GM12891 (cell line): ENCODE results near the gene PLXNB1.

ENCODE experiments used
- DNase-seq: peaks from one replicate; pipeline ENCODE4 v3.0.0; 2011; ENCODE audit warnings: low spot score; ENCODE audit not compliant: insufficient read length
- FAIRE-seq: peaks from 2 replicates; lab custom pipeline; 2011; peaks lifted over from hg19 to GRCh38; lab: Jason Lieb, UNC
- PAX5 ChIP-seq: IDR thresholded peaks from 2 replicates; pipeline ENCODE4 v1.6.1; 2011; ENCODE audit warnings: low read length, moderate library complexity, mild to moderate bottlenecking; ENCODE audit not compliant: insufficient read depth, severe bottlenecking
- POLR2A ChIP-seq: IDR thresholded peaks from 2 replicates; pipeline ENCODE4 v1.6.1; 2011; ENCODE audit warnings: low read depth, low read length, control low read depth
- POLR2AphosphoS5 ChIP-seq: IDR thresholded peaks from 2 replicates; pipeline ENCODE4 v1.6.1; 2011; ENCODE audit warnings: low read depth, low read length, control low read depth
- POU2F2 ChIP-seq: IDR thresholded peaks from 2 replicates; pipeline ENCODE4 v1.6.1; 2011; ENCODE audit warnings: low read depth, mild to moderate bottlenecking, control low read depth, low read length, moderate library complexity
- SPI1 ChIP-seq: IDR thresholded peaks from 2 replicates; pipeline ENCODE4 v1.6.1; 2011; ENCODE audit warnings: low read depth, low read length, control low read depth
- TAF1 ChIP-seq: IDR thresholded peaks from 2 replicates; pipeline ENCODE4 v1.6.1; 2011; ENCODE audit warnings: low read depth, low read length, control low read depth

The PLXNB1 gene

GRCh38 chr3:48400824-48401433, 29.0 kb downstream of the PLXNB1 start:
- no peak for TF ChIP-seq PAX5
- no peak for TF ChIP-seq TAF1
- no peak for TF ChIP-seq POLR2A
- TF ChIP-seq POU2F2 = no peak
- no peak for TF ChIP-seq SPI1
- TF ChIP-seq POLR2AphosphoS5 = no peak
- FAIRE-seq (peak; percentile 90), DNase-seq (peak; percentile 83)

DNA sequence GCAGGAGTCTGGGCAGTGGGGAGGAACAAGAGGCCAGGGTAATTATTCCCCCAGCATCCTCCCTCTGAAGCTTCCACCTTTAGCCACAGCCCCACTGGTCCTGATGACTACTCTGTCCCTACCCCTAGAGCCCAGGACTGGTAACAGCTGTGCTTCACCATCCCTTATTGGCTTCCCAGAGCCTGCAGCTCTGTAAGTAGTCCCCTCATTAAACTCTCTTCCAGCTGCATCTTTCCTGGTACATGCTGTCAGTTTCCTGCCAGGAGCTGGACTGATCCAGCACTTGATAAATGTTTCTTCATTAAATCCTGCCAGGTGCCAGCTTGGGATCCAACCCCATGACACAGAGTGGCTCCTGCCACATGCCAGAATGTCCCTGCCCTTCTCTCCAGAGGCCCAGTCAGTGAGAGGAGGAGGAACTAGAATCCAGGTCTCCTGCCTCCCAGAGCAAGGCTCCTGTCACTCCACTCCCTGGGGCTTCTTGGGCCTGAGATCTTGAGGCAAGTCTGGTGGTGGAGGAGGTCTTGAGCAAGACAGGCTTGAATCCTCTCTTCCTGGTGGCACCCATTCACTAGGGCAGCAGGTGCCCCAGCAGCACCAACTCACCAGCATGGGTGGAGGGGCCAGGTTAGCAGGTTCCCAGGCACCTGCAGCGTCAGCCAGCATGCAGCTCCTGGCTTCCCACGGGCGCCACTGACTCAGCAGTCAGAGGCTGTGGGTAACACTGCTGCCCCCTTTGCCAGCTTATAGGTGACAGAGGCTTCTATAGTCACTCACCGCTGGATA, 30.3 kb downstream of the PLXNB1 start:
- TF ChIP-seq TAF1 = no peak
- no peak for TF ChIP-seq POU2F2
- no peak for TF ChIP-seq SPI1
- no peak for TF ChIP-seq PAX5
- no peak for TF ChIP-seq POLR2AphosphoS5
- no peak for TF ChIP-seq POLR2A
- DNase-seq (no peak), FAIRE-seq (no peak)

DNA sequence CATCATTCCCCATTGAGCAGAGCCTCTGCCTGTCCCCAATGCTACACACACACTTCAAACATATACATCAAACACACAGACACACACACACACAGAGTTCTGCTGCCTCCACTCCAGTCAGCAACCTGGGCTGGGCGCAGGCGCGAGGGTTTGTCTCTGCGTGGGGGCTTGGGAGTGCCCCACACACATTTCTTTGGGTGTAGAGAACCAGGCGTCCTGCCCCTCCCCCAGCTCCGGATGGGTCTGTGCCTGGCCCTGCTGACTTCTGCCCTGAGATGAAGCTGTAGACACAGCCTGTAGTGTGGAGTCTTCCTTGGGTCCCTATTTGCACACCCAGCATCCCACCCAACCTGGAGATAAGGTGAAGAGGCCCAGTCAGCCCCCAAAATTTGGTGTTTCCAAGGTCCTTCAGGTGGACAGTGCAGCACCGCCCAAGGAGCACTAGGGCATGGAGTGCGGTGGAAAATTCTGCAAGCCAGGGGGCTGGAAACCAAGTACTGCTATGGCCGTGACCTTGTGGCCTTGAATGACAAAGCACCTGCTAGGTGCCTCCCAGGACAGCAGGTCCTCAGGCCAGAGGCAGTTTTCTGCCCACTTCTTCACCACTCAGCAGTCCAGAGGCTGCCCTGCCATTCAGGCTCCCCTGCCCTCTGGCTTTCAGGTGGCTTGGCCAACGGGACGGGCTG, 31.0 kb downstream of the PLXNB1 start:
- FAIRE-seq = no peak
- TF ChIP-seq POLR2AphosphoS5 (no peak), POU2F2 (no peak), PAX5 (no peak), SPI1 (no peak), POLR2A (no peak), TAF1 (no peak)
- no peak for DNase-seq

DNA sequence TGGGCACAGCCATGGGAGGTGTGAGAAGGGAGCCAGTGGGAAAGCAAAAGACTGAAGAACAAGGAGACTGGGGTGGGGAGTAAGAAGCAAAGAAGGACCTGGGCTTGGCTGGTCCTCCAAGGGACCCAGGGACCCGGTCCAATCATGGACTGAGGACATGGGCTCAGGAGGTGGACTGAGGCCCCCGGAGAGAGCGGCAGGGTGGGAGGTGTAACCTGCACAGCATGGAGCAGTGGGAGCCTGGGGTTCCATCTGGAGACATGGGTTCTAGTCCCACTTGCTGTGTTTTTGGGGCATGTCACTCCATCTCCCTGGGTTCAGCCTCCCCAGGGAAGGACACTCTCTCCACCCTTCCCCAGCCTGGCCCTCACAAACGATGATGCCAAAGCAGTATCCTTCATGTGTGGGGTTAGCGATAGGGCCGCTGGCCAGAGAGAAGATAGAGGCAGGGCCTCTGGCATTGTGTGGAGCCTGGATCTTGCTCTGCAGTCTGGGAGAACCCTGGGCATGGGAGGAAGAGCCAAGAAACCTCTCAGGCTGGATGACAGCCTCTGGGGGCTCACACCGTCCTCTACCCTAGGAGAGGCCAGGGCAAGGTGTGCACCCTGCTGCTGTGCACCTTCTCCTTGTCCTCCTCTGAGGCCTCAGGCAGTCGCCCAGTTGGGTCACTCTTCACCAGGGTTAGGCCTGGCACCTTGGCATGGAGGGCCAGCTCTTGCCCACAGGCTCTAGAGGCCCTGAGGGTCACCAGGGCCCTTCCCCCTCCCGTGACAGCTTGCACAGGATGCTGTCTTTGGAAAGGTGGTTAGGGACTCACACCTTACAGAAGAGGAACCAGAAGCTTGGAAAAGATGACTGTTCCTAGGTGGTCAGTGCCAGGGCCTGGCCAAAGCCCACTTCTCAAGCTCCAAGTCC, 31.9 kb downstream of the PLXNB1 start:
- FAIRE-seq (no peak), DNase-seq (no peak)
- TF ChIP-seq POLR2AphosphoS5 = no peak
- no peak for TF ChIP-seq TAF1
- no peak for TF ChIP-seq PAX5
- no peak for TF ChIP-seq SPI1
- TF ChIP-seq POU2F2 = no peak
- TF ChIP-seq POLR2A = no peak

GRCh38 chr3:48395714-48396113, 34.2 kb downstream of the PLXNB1 start:
- FAIRE-seq = no peak
- TF ChIP-seq POLR2A = no peak
- no peak for TF ChIP-seq TAF1
- TF ChIP-seq SPI1 = no peak
- no peak for TF ChIP-seq POLR2AphosphoS5
- no peak for TF ChIP-seq PAX5
- no peak for TF ChIP-seq POU2F2
- DNase-seq = no peak

GRCh38 chr3:48394391-48394790, 35.5 kb downstream of the PLXNB1 start:
- FAIRE-seq = no peak
- no peak for DNase-seq
- no peak for TF ChIP-seq POLR2AphosphoS5
- no peak for TF ChIP-seq POU2F2
- no peak for TF ChIP-seq POLR2A
- TF ChIP-seq SPI1 = no peak
- no peak for TF ChIP-seq PAX5
- TF ChIP-seq TAF1 = no peak

GRCh38 chr3:48388966-48389365, 40.9 kb downstream of the PLXNB1 start:
- DNase-seq (no peak), FAIRE-seq (peak; percentile 16)
- no peak for TF ChIP-seq POLR2A
- no peak for TF ChIP-seq PAX5
- no peak for TF ChIP-seq TAF1
- TF ChIP-seq POLR2AphosphoS5 = no peak
- no peak for TF ChIP-seq SPI1
- no peak for TF ChIP-seq POU2F2

DNA sequence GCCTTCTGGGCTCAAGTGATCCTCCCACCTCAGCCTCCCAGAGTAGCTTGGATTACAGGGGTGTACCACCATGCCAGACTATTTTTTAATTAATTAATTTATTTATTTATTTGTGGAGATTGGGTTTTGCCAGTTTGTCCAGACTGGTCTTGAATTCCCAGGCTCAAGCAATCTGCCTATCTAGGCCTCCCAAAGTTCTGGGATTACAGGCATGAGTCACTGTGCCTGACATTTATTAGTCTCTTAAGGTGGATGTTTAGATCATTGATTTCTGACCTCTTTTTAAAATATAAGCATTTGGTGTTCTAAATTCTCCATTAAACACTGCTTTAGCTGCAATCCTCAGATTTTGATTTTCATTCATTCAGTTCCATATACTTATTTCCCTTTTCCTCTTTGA, 42.3 kb downstream of the PLXNB1 start:
- TF ChIP-seq SPI1 (no peak), TAF1 (no peak), PAX5 (no peak), POLR2AphosphoS5 (no peak), POLR2A (no peak), POU2F2 (no peak)
- DNase-seq (no peak), FAIRE-seq (no peak)

GRCh38 chr3:48372862-48373435, 56.9 kb downstream of the PLXNB1 start:
- no peak for FAIRE-seq
- TF ChIP-seq PAX5 (no peak), POLR2AphosphoS5 (no peak), SPI1 (no peak), TAF1 (no peak), POLR2A (no peak), POU2F2 (no peak)
- DNase-seq = no peak
